ENCODE data around the gene HECW1. TPM values are rescaled to one million over a fixed set of nuclear protein-coding genes. Genes with fewer than 3 reads are reported as not detected.
"Not testable (repeated sequence)": the region's sequence is repeated elsewhere in the genome, so short reads cannot be mapped to it uniquely, and the experiment has no call there.

Gene HECW1
- polyA plus RNA-seq, 1 donor from 2014 or later, result not detected

- no peaks in the 10 kb centered on the region for H3K9me3 Mint-ChIP-seq
- H3K27me3 Mint-ChIP-seq, result peaks cover 2% of the 10 kb centered on the region
- H3K4me1 Mint-ChIP-seq, result no peaks in the 10 kb centered on the region
- H3K27ac Mint-ChIP-seq, result no peak overlapping the region
- H3K4me3 Mint-ChIP-seq, result no peak overlapping the region
- no peaks in the 10 kb centered on the region for H3K36me3 Mint-ChIP-seq
Observed at GRCh38 chr7:43198016-43198415, 85.6 kb downstream of the HECW1 start.

- Mint-ChIP-seq H3K36me3 (no peaks in the 10 kb centered on the region), H3K4me1 (no peaks in the 10 kb centered on the region), H3K4me3 (no peak overlapping the region), H3K9me3 (no peaks in the 10 kb centered on the region), H3K27ac (no peak overlapping the region), H3K27me3 (peaks cover 2% of the 10 kb centered on the region)
Observed at GRCh38 chr7:43198599-43199090, 86.2 kb downstream of the HECW1 start.

- H3K4me3 Mint-ChIP-seq, result no peak overlapping the region
- no peaks in the 10 kb centered on the region for H3K36me3 Mint-ChIP-seq
- no peak overlapping the region for H3K27ac Mint-ChIP-seq
- H3K9me3 Mint-ChIP-seq, result no peaks in the 10 kb centered on the region
- H3K4me1 Mint-ChIP-seq, result no peaks in the 10 kb centered on the region
- H3K27me3 Mint-ChIP-seq, result peaks cover 2% of the 10 kb centered on the region
Observed at GRCh38 chr7:43199371-43200160, 87.1 kb downstream of the HECW1 start.

GRCh38 chr7:43201912-43202311 lies 89.5 kb downstream of the HECW1 start:
- Mint-ChIP-seq H3K27ac (no peak overlapping the region), H3K9me3 (no peaks in the 10 kb centered on the region), H3K27me3 (peaks cover 2% of the 10 kb centered on the region), H3K36me3 (no peaks in the 10 kb centered on the region), H3K4me3 (no peak overlapping the region), H3K4me1 (no peaks in the 10 kb centered on the region)

- Mint-ChIP-seq H3K9me3 (no peaks in the 10 kb centered on the region), H3K27ac (peak overlapping the region in 2 of 3 donors; percentile 6 to 47), H3K4me1 (peaks cover 0 to 2% (median 0%) of the 10 kb centered on the region in 3 donors), H3K36me3 (no peaks in the 10 kb centered on the region), H3K4me3 (no peak overlapping the region), H3K27me3 (peaks cover 2% of the 10 kb centered on the region)
Observed at GRCh38 chr7:43204081-43204480, 91.6 kb downstream of the HECW1 start.

GRCh38 chr7:43205171-43205795 lies 92.8 kb downstream of the HECW1 start:
- Mint-ChIP-seq H3K4me1 (peaks cover 0 to 2% (median 0%) of the 10 kb centered on the region in 3 donors), H3K36me3 (no peaks in the 10 kb centered on the region), H3K27me3 (no peaks in the 10 kb centered on the region), H3K27ac (no peak overlapping the region), H3K9me3 (no peaks in the 10 kb centered on the region), H3K4me3 (no peak overlapping the region)

GRCh38 chr7:43208242-43208641 lies 95.8 kb downstream of the HECW1 start:
- Mint-ChIP-seq H3K27me3 (no peaks in the 10 kb centered on the region), H3K9me3 (no peaks in the 10 kb centered on the region), H3K36me3 (no peaks in the 10 kb centered on the region), H3K4me1 (peaks cover 0 to 2% (median 0%) of the 10 kb centered on the region in 3 donors), H3K27ac (no peak overlapping the region), H3K4me3 (no peak overlapping the region)

GRCh38 chr7:43210539-43210938 lies 98.1 kb downstream of the HECW1 start:
- not testable (repeated sequence) for H3K4me3 Mint-ChIP-seq, H3K27ac Mint-ChIP-seq, H3K4me1 Mint-ChIP-seq, H3K9me3 Mint-ChIP-seq, H3K27me3 Mint-ChIP-seq, H3K36me3 Mint-ChIP-seq

GRCh38 chr7:43211286-43211685 lies 98.8 kb downstream of the HECW1 start:
- Mint-ChIP-seq H3K9me3 (no peaks in the 10 kb centered on the region), H3K27ac (no peak overlapping the region), H3K27me3 (no peaks in the 10 kb centered on the region), H3K4me3 (no peak overlapping the region), H3K36me3 (no peaks in the 10 kb centered on the region), H3K4me1 (peaks cover 0 to 2% (median 0%) of the 10 kb centered on the region in 3 donors)

GRCh38 chr7:43211693-43212092 lies 99.2 kb downstream of the HECW1 start:
- Mint-ChIP-seq H3K27me3 (no peaks in the 10 kb centered on the region), H3K4me3 (no peak overlapping the region), H3K36me3 (no peaks in the 10 kb centered on the region), H3K4me1 (peaks cover 0 to 2% (median 0%) of the 10 kb centered on the region in 3 donors), H3K9me3 (no peaks in the 10 kb centered on the region), H3K27ac (no peak overlapping the region)

GRCh38 chr7:43212921-43213320 lies 100.5 kb downstream of the HECW1 start:
- H3K36me3 Mint-ChIP-seq, result no peaks in the 10 kb centered on the region
- no peaks in the 10 kb centered on the region for H3K27me3 Mint-ChIP-seq
- no peak overlapping the region for H3K27ac Mint-ChIP-seq
- no peaks in the 10 kb centered on the region for H3K4me1 Mint-ChIP-seq
- H3K9me3 Mint-ChIP-seq, result no peaks in the 10 kb centered on the region
- H3K4me3 Mint-ChIP-seq, result no peak overlapping the region

- H3K4me1 Mint-ChIP-seq, result no peaks in the 10 kb centered on the region
- no peak overlapping the region for H3K27ac Mint-ChIP-seq
Observed at GRCh38 chr7:43215061-43215460, 102.6 kb downstream of the HECW1 start.

GRCh38 chr7:43217055-43217454 lies 104.6 kb downstream of the HECW1 start:
- H3K27me3 Mint-ChIP-seq, result peaks cover 10% of the 10 kb centered on the region
- peaks cover 0 to 5% (median 0%) of the 10 kb centered on the region in 3 donors for H3K9me3 Mint-ChIP-seq
- H3K4me3 Mint-ChIP-seq, result no peak overlapping the region
- no peak overlapping the region for H3K27ac Mint-ChIP-seq
- no peaks in the 10 kb centered on the region for H3K36me3 Mint-ChIP-seq
- no peaks in the 10 kb centered on the region for H3K4me1 Mint-ChIP-seq

More at GRCh38 chr7:43215061-43215460, 102.6 kb downstream of the HECW1 start:
- H3K27me3 Mint-ChIP-seq, result peaks cover 6% of the 10 kb centered on the region
- H3K9me3 Mint-ChIP-seq, result peaks cover 0 to 5% (median 0%) of the 10 kb centered on the region in 3 donors
- H3K36me3 Mint-ChIP-seq, result no peaks in the 10 kb centered on the region
- H3K4me3 Mint-ChIP-seq, result no peak overlapping the region

GRCh38 chr7:43218901-43219300 lies 106.5 kb downstream of the HECW1 start:
- not testable (repeated sequence) for H3K27ac Mint-ChIP-seq, H3K9me3 Mint-ChIP-seq, H3K27me3 Mint-ChIP-seq

GRCh38 chr7:43220250-43220649 lies 107.8 kb downstream of the HECW1 start:
- no peaks in the 10 kb centered on the region for H3K4me1 Mint-ChIP-seq
- peaks cover 10% of the 10 kb centered on the region for H3K27me3 Mint-ChIP-seq
- H3K4me3 Mint-ChIP-seq, result no peak overlapping the region
- no peaks in the 10 kb centered on the region for H3K36me3 Mint-ChIP-seq
- H3K9me3 Mint-ChIP-seq, result peaks cover 0 to 5% (median 0%) of the 10 kb centered on the region in 3 donors
- no peak overlapping the region for H3K27ac Mint-ChIP-seq

More at GRCh38 chr7:43218901-43219300, 106.5 kb downstream of the HECW1 start:
- H3K4me3 Mint-ChIP-seq, H3K4me1 Mint-ChIP-seq, H3K36me3 Mint-ChIP-seq: not testable (repeated sequence)

GRCh38 chr7:43220742-43221141 lies 108.3 kb downstream of the HECW1 start:
- H3K27me3 Mint-ChIP-seq, result peaks cover 10% of the 10 kb centered on the region
- peaks cover 0 to 5% (median 0%) of the 10 kb centered on the region in 3 donors for H3K9me3 Mint-ChIP-seq
- H3K4me1 Mint-ChIP-seq, result no peaks in the 10 kb centered on the region
- no peak overlapping the region for H3K4me3 Mint-ChIP-seq
- H3K27ac Mint-ChIP-seq, result no peak overlapping the region
- H3K36me3 Mint-ChIP-seq, result no peaks in the 10 kb centered on the region
